ENCODE measurements around the gene PHYH. TPM values are rescaled to one million over a fixed set of nuclear protein-coding genes. Genes with fewer than 3 reads are reported as not detected.

Gene PHYH
- total RNA-seq, 1 experiment from 2014 or later = 22.5 TPM

DNA sequence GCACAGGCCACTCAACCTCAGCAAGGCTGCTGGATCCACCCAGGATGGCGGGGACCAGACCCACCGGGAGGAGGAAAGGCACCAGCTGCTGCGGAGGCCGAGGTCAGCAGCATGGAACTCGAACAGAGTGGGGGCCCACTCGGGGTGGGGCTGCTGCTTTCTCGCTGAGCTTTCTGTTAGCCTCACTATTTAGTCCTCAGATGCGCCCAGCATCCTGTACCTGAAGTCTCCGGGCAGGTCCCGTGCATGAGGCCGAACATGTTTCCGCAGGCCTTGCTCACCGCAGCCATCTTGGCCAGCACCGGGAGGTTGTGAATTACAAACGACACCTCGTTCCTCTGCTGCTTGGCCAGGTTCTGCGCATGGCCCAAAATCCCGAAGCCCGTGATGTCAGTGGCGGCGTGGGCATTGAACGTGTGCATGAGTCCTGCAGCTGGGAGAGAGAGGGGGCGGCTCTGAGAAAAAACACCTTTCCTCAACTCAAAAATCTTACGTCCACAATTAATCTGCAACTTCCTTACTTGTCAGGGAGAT lies 22.8 kb upstream of the PHYH start:
- Mint-ChIP-seq H3K9me3 (no peaks in the 10 kb centered on the region), H3K36me3 (peaks cover 85% of the 10 kb centered on the region), H3K4me1 (peaks cover 1% of the 10 kb centered on the region; the same call in 1 of the 2 replicates), H3K27ac (peak overlapping the region; percentile 93), H3K4me3 (no peak overlapping the region), H3K27me3 (ENCODE audit: low read depth) (no peaks in the 10 kb centered on the region)
- POLR2A ChIA-PET = interaction anchor here (0.7 to 1.2 kb wide), 2 partner anchors 20 to 27 kb away, joined by 3 read pairs; no protein-coding TSS in a partner anchor
- no peak for ATAC-seq
- TF ChIP-seq, protein P1, sequence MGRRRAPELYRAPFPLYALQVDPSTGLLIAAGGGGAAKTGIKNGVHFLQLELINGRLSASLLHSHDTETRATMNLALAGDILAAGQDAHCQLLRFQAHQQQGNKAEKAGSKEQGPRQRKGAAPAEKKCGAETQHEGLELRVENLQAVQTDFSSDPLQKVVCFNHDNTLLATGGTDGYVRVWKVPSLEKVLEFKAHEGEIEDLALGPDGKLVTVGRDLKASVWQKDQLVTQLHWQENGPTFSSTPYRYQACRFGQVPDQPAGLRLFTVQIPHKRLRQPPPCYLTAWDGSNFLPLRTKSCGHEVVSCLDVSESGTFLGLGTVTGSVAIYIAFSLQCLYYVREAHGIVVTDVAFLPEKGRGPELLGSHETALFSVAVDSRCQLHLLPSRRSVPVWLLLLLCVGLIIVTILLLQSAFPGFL (CRISPR knock-in tag; IDR thresholded peaks at IDR 0.05; ENCODE audit: borderline replicate concordance) = no peak
- no peak for DNase-seq (ENCODE audit: low spot score)
- CTCF ChIA-PET = no interaction called here

DNA sequence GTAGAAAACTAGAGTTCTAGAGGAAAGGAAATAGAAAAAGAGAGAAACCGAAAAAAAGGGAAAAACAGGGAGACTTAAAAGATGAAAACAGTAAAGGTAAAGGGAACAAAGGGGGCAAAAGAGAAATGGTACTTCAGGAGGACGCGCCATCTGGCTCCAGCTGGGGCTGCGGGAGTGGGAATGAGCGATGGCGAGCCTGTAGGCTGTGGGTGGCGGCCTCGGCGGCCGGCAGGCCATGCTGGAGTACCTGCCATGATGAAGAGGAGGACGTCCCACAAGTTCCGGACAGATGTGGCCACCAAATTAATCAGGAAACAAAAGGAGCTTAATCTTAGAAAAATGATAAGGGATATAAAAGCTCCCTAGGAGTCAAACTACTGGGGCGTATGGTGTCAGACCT lies 21.7 kb upstream of the PHYH start:
- DNase-seq (ENCODE audit: low spot score) (no peak), ATAC-seq (no peak)
- POLR2A ChIA-PET = no interaction called here
- peak overlapping the region; percentile 88 for H3K27ac Mint-ChIP-seq
- peaks cover 8% of the 10 kb centered on the region; the same call in 1 of the 2 replicates for H3K4me1 Mint-ChIP-seq
- no peak overlapping the region for H3K4me3 Mint-ChIP-seq
- CTCF ChIA-PET = interaction anchor here (0.5 kb wide), 1 partner anchor 216 kb away, joined by 3 read pairs; no protein-coding TSS in a partner anchor
- TF ChIP-seq, protein P2, sequence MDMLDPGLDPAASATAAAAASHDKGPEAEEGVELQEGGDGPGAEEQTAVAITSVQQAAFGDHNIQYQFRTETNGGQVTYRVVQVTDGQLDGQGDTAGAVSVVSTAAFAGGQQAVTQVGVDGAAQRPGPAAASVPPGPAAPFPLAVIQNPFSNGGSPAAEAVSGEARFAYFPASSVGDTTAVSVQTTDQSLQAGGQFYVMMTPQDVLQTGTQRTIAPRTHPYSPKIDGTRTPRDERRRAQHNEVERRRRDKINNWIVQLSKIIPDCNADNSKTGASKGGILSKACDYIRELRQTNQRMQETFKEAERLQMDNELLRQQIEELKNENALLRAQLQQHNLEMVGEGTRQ (CRISPR knock-in tag; IDR thresholded peaks at IDR 0.05) = no peak
- TF ChIP-seq, protein P3, sequence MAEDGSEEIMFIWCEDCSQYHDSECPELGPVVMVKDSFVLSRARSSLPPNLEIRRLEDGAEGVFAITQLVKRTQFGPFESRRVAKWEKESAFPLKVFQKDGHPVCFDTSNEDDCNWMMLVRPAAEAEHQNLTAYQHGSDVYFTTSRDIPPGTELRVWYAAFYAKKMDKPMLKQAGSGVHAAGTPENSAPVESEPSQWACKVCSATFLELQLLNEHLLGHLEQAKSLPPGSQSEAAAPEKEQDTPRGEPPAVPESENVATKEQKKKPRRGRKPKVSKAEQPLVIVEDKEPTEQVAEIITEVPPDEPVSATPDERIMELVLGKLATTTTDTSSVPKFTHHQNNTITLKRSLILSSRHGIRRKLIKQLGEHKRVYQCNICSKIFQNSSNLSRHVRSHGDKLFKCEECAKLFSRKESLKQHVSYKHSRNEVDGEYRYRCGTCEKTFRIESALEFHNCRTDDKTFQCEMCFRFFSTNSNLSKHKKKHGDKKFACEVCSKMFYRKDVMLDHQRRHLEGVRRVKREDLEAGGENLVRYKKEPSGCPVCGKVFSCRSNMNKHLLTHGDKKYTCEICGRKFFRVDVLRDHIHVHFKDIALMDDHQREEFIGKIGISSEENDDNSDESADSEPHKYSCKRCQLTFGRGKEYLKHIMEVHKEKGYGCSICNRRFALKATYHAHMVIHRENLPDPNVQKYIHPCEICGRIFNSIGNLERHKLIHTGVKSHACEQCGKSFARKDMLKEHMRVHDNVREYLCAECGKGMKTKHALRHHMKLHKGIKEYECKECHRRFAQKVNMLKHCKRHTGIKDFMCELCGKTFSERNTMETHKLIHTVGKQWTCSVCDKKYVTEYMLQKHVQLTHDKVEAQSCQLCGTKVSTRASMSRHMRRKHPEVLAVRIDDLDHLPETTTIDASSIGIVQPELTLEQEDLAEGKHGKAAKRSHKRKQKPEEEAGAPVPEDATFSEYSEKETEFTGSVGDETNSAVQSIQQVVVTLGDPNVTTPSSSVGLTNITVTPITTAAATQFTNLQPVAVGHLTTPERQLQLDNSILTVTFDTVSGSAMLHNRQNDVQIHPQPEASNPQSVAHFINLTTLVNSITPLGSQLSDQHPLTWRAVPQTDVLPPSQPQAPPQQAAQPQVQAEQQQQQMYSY (CRISPR knock-in tag; IDR thresholded peaks at IDR 0.05) = no peak
- TF ChIP-seq CBFB (CRISPR knock-in tag; IDR thresholded peaks at IDR 0.05; ENCODE audit: low read depth) (no peak), SMAD3 (CRISPR knock-in tag; IDR thresholded peaks at IDR 0.05; ENCODE audit: borderline replicate concordance) (no peak), NR2C2 (CRISPR knock-in tag; IDR thresholded peaks at IDR 0.05) (no peak), ZNF263 (CRISPR knock-in tag; IDR thresholded peaks at IDR 0.05; ENCODE audit: low read depth) (no peak), SOX15 (CRISPR knock-in tag; IDR thresholded peaks at IDR 0.05) (no peak), ZNF232 (CRISPR knock-in tag; IDR thresholded peaks at IDR 0.05) (no peak), TEAD4 (CRISPR knock-in tag; IDR thresholded peaks at IDR 0.05) (no peak), SP1 (CRISPR knock-in tag; conservative IDR thresholded peaks at IDR 0.05) (no peak)
- TF ChIP-seq, protein P4, sequence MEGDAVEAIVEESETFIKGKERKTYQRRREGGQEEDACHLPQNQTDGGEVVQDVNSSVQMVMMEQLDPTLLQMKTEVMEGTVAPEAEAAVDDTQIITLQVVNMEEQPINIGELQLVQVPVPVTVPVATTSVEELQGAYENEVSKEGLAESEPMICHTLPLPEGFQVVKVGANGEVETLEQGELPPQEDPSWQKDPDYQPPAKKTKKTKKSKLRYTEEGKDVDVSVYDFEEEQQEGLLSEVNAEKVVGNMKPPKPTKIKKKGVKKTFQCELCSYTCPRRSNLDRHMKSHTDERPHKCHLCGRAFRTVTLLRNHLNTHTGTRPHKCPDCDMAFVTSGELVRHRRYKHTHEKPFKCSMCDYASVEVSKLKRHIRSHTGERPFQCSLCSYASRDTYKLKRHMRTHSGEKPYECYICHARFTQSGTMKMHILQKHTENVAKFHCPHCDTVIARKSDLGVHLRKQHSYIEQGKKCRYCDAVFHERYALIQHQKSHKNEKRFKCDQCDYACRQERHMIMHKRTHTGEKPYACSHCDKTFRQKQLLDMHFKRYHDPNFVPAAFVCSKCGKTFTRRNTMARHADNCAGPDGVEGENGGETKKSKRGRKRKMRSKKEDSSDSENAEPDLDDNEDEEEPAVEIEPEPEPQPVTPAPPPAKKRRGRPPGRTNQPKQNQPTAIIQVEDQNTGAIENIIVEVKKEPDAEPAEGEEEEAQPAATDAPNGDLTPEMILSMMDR (IDR thresholded peaks at IDR 0.05) = no peak
- TF ChIP-seq, protein P5, sequence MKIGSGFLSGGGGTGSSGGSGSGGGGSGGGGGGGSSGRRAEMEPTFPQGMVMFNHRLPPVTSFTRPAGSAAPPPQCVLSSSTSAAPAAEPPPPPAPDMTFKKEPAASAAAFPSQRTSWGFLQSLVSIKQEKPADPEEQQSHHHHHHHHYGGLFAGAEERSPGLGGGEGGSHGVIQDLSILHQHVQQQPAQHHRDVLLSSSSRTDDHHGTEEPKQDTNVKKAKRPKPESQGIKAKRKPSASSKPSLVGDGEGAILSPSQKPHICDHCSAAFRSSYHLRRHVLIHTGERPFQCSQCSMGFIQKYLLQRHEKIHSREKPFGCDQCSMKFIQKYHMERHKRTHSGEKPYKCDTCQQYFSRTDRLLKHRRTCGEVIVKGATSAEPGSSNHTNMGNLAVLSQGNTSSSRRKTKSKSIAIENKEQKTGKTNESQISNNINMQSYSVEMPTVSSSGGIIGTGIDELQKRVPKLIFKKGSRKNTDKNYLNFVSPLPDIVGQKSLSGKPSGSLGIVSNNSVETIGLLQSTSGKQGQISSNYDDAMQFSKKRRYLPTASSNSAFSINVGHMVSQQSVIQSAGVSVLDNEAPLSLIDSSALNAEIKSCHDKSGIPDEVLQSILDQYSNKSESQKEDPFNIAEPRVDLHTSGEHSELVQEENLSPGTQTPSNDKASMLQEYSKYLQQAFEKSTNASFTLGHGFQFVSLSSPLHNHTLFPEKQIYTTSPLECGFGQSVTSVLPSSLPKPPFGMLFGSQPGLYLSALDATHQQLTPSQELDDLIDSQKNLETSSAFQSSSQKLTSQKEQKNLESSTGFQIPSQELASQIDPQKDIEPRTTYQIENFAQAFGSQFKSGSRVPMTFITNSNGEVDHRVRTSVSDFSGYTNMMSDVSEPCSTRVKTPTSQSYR (CRISPR knock-in tag; IDR thresholded peaks at IDR 0.05) = no peak
- TF ChIP-seq, protein P6, sequence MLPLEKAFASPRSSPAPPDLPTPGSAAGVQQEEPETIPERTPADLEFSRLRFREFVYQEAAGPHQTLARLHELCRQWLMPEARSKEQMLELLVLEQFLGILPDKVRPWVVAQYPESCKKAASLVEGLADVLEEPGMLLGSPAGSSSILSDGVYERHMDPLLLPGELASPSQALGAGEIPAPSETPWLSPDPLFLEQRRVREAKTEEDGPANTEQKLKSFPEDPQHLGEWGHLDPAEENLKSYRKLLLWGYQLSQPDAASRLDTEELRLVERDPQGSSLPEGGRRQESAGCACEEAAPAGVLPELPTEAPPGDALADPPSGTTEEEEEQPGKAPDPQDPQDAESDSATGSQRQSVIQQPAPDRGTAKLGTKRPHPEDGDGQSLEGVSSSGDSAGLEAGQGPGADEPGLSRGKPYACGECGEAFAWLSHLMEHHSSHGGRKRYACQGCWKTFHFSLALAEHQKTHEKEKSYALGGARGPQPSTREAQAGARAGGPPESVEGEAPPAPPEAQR (CRISPR knock-in tag; IDR thresholded peaks at IDR 0.05) = no peak
- H3K9me3 Mint-ChIP-seq = no peaks in the 10 kb centered on the region
- H3K36me3 Mint-ChIP-seq = peaks cover 75% of the 10 kb centered on the region
- no peaks in the 10 kb centered on the region for H3K27me3 Mint-ChIP-seq (ENCODE audit: low read depth)

All from WTC11 (cell line).